Fibroblast of lung (primary cell): ENCODE results near the gene BTBD2.

Experiments
- CTCF ChIP-seq, 2 donors: IDR thresholded peaks in 1 of 2; conservative IDR thresholded peaks in 1 of 2; 1 replicate in 1 of 2; 2 replicates in 1 of 2; pipeline ENCODE4 v1.5.1; 2011 to 2012; ENCODE audit warnings: low read length in 2 of 2, control low read depth in 1 of 2, inconsistent platforms in 1 of 2, low read depth in 1 of 2, mild to moderate bottlenecking in 1 of 2
- EZH2 ChIP-seq: IDR thresholded peaks from 2 replicates; pipeline ENCODE4 v1.5.1; 2012; ENCODE audit warnings: low read length, control low read depth, mild to moderate bottlenecking; ENCODE audit errors: missing control alignments

GRCh38 chr19:1977120-1977519 lies 38.4 kb downstream of the BTBD2 start:
- TF ChIP-seq CTCF (conservative IDR thresholded peaks at IDR 0.05 in 1 of 2, IDR thresholded peaks at IDR 0.05 in 1 of 2; ENCODE audit: low read depth in 1 of 2, low read length in 2 of 2) (no peak), EZH2 (no peak)
